Tibial artery (tissue), 4 donors: Measurements from ENCODE around the gene CFAP119.

Experiments
- DNase-seq, 2 donors: peaks; one replicate each; pipeline ENCODE4 v3.0.0-alpha.2; 2019
- H3K27ac ChIP-seq, 2 donors: fragments of 200-600 bp; sonication (generic) in 1 of 2; 1 replicate in 1 of 2; 2 replicates in 1 of 2; pipeline ENCODE4 v1.5.1; 2018 to 2019; ENCODE audit warnings: mild to moderate bottlenecking in 1 of 2
- H3K27me3 ChIP-seq, 2 donors: fragments of 200-600 bp; sonication (generic) in 1 of 2; one replicate each; pipeline versions ENCODE4 v1.5.1 to v1.6.0; 2016 to 2019
- H3K36me3 ChIP-seq, 3 donors: fragments of 200-600 bp; sonication (generic) in 2 of 3; one replicate each; pipeline ENCODE4 v1.5.1; 2016 to 2019; ENCODE audit warnings: mild to moderate bottlenecking in 2 of 3
- H3K4me1 ChIP-seq, 4 donors: fragments of 200-600 bp; sonication (generic) in 2 of 4; 1 replicate in 3 of 4; 2 replicates in 1 of 4; pipeline ENCODE4 v1.5.1; 2016 to 2019
- H3K4me3 ChIP-seq, 2 donors: fragments of 200-600 bp; sonication (generic) in 1 of 2; 1 replicate in 1 of 2; 2 replicates in 1 of 2; pipeline ENCODE4 v1.5.1; 2018 to 2019; ENCODE audit warnings: mild to moderate bottlenecking in 2 of 2
- H3K9me3 ChIP-seq, 3 donors: fragments of 200-600 bp; sonication (generic) in 1 of 3; one replicate each; pipeline ENCODE4 v1.5.1; 2016 to 2019
- CTCF ChIP-seq, 2 experiments: fragments of 200-600 bp in 1 of 2; fragments of 450-650 bp in 1 of 2; IDR thresholded peaks; one replicate each; pipeline ENCODE4 v1.5.1; 2017 to 2019; ENCODE audit warnings: antibody characterized with exemption in 2 of 2, mild to moderate bottlenecking in 1 of 2, moderate library complexity in 1 of 2
- intact Hi-C: fragments of 100-400 bp; cut with DNase I; formaldehyde crosslinking; loops from one replicate; pipeline ENCODE4 v1.15.0; 2023; ENCODE audit warnings: low total_unique reads

Gene CFAP119

DNA sequence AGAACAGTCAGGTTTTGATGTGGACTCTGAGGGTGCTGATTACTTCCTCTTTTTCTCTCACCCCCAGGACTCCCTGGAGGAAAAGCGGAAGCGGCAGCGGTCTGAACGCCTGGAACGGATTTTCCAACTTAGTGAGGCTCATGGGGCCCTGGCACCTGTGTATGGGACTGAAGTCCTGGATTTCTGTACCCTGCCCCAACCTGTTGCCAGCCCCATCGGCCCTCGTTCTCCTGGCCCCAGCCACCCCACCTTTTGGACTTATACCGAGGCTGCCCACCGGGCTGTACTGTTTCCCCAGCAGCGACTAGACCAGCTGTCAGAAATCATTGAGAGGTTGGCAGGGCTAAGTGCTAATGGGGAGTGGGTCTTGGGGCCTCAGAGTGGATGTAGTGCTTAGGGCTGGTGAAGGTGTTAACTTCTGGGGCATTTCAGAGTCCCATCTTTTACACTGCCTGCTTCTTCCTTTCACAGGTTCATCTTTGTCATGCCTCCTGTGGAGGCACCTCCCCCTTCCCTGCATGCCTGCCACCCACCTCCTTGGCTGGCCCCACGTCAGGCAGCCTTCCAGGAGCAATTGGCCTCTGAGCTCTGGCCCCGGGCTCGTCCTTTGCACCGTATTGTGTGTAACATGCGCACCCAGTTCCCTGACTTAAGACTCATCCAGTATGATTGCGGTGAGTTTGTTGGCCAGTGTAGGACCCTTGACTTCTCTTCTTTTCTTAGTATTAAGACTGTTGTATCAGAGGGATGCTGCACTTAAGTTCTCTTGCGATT, 32.8 kb downstream of the CFAP119 start:
- peaks cover 84 to 100% (median 86%) of the 10 kb centered on the region in 3 donors for H3K36me3 ChIP-seq
- H3K27ac ChIP-seq: no peak overlapping the region
- H3K4me3 ChIP-seq: no peak overlapping the region
- H3K27me3 ChIP-seq: no peaks in the 10 kb centered on the region
- no peaks in the 10 kb centered on the region for H3K4me1 ChIP-seq
- no peak for TF ChIP-seq CTCF (IDR thresholded peaks at IDR 0.05)
- peak in 1 of 2 donors; percentile 64 for DNase-seq
- intact Hi-C loops: no loop called here
- H3K9me3 ChIP-seq: no peaks in the 10 kb centered on the region

GRCh38 chr16:30728321-30728720, 33.5 kb downstream of the CFAP119 start:
- Histone ChIP-seq H3K36me3 (peaks cover 84 to 100% (median 86%) of the 10 kb centered on the region in 3 donors), H3K4me3 (no peak overlapping the region), H3K27ac (no peak overlapping the region), H3K27me3 (no peaks in the 10 kb centered on the region), H3K4me1 (no peaks in the 10 kb centered on the region), H3K9me3 (no peaks in the 10 kb centered on the region)
- no peak for DNase-seq
- TF ChIP-seq CTCF (IDR thresholded peaks at IDR 0.05): no peak
- intact Hi-C loops: no loop called here

GRCh38 chr16:30725418-30725792, 36.5 kb downstream of the CFAP119 start:
- TF ChIP-seq CTCF (IDR thresholded peaks at IDR 0.05): no peak
- H3K4me3 ChIP-seq: no peak overlapping the region
- H3K36me3 ChIP-seq: peaks cover 86 to 100% (median 89%) of the 10 kb centered on the region in 3 donors
- H3K27ac ChIP-seq: no peak overlapping the region
- intact Hi-C loops: no loop called here
- H3K9me3 ChIP-seq: no peaks in the 10 kb centered on the region
- DNase-seq: peak in 1 of 2 donors; percentile 27
- no peaks in the 10 kb centered on the region for H3K27me3 ChIP-seq
- H3K4me1 ChIP-seq: no peaks in the 10 kb centered on the region

DNA sequence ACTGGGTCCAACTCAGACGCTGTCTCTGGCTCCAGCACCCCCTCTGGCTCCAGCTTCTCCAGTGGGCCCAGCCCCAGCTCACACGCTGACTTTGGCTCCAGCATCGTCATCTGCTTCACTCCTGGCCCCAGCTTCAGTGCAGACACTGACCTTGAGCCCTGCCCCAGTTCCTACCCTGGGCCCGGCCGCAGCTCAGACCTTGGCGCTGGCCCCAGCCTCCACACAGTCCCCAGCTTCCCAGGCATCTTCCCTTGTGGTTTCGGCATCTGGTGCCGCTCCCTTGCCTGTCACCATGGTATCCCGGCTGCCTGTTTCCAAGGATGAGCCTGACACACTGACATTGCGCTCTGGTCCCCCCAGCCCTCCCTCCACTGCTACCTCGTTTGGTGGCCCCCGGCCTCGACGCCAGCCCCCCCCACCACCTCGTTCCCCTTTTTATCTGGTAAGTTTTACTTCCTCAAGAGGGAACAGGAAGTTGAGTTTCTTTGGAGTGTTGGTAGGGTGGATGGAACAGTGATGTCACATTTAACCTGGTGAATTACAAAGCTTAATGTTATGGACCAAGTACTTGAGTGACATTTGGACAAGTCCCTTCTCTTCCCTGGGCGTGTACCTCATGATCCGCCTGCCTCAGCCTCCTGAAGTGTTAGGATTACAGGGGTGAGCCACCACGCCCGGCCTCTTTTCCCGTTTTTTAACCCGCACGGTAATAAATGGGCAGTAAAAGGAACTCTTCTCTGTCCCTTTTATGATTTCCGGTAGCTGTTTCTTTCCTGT, 37.0 kb downstream of the CFAP119 start:
- peaks cover 84 to 100% (median 89%) of the 10 kb centered on the region in 3 donors for H3K36me3 ChIP-seq
- H3K4me3 ChIP-seq: no peak overlapping the region
- peak in 1 of 2 donors; percentile 66 for DNase-seq
- no peak for TF ChIP-seq CTCF (IDR thresholded peaks at IDR 0.05)
- H3K27ac ChIP-seq: no peak overlapping the region
- H3K4me1 ChIP-seq: no peaks in the 10 kb centered on the region
- intact Hi-C loops: no loop called here
- no peaks in the 10 kb centered on the region for H3K9me3 ChIP-seq
- no peaks in the 10 kb centered on the region for H3K27me3 ChIP-seq

GRCh38 chr16:30723725-30724355, 38.0 kb downstream of the CFAP119 start:
- DNase-seq: peak in 1 of 2 donors; percentile 57
- Histone ChIP-seq H3K4me3 (no peak overlapping the region), H3K36me3 (peaks cover 76 to 100% (median 89%) of the 10 kb centered on the region in 3 donors), H3K27me3 (no peaks in the 10 kb centered on the region), H3K4me1 (no peaks in the 10 kb centered on the region), H3K9me3 (no peaks in the 10 kb centered on the region), H3K27ac (no peak overlapping the region)
- no peak for TF ChIP-seq CTCF (IDR thresholded peaks at IDR 0.05)
- intact Hi-C loops: no loop called here
